ACC112 (cell line): ENCODE data around the gene TCERG1L.

ENCODE experiments used
- H2AFZ ChIP-seq: fragments of 200-600 bp; sonication (generic); one replicate; pipeline ENCODE4 v1.6.0; 2017; ENCODE audit warnings: antibody characterized with exemption, low read length; ENCODE audit not compliant: unreplicated experiment
- H3K27ac ChIP-seq: fragments of 200-600 bp; sonication (generic); 2 replicates; pipeline ENCODE4 v1.5.1; 2014; ENCODE audit warnings: low read depth, mild to moderate bottlenecking, antibody characterized with exemption, low read length, moderate library complexity
- H3K27me3 ChIP-seq: fragments of 200-600 bp; sonication (generic); 2 replicates; pipeline ENCODE4 v1.6.1; 2014; ENCODE audit warnings: mild to moderate bottlenecking, antibody characterized with exemption, low read length, moderate library complexity, mixed read lengths; ENCODE audit not compliant: insufficient read depth
- H3K36me3 ChIP-seq: fragments of 200-600 bp; sonication (generic); 2 replicates; pipeline ENCODE4 v1.6.1; 2016; ENCODE audit warnings: mild to moderate bottlenecking, antibody characterized with exemption, low read length, moderate library complexity, mixed read lengths; ENCODE audit not compliant: insufficient read depth
- H3K4me1 ChIP-seq: fragments of 200-600 bp; sonication (generic); one replicate; pipeline ENCODE4 v1.6.1; 2016; ENCODE audit warnings: low read length, mixed read lengths; ENCODE audit not compliant: insufficient read depth, unreplicated experiment, control insufficient read depth
- H3K4me3 ChIP-seq: fragments of 200-600 bp; sonication (generic); 2 replicates; pipeline ENCODE4 v1.5.1; 2014; ENCODE audit warnings: mild to moderate bottlenecking, low read depth, low read length
- H3K79me2 ChIP-seq: fragments of 200-600 bp; sonication (generic); one replicate; pipeline ENCODE4 v1.6.0; 2016; ENCODE audit warnings: low read length; ENCODE audit not compliant: control insufficient read depth, unreplicated experiment, insufficient read depth

Gene TCERG1L

GRCh38 chr10:131071721-131072120 lies 239.8 kb downstream of the TCERG1L start:
- Histone ChIP-seq H2AFZ (no peak overlapping the region), H3K27me3 (no peaks in the 10 kb centered on the region), H3K79me2 (no peaks in the 10 kb centered on the region), H3K27ac (no peak overlapping the region), H3K4me1 (no peaks in the 10 kb centered on the region), H3K4me3 (no peak overlapping the region), H3K36me3 (no peaks in the 10 kb centered on the region)

- H3K4me3 ChIP-seq = no peak overlapping the region
- no peaks in the 10 kb centered on the region for H3K36me3 ChIP-seq
- no peaks in the 10 kb centered on the region for H3K4me1 ChIP-seq
- H2AFZ ChIP-seq = no peak overlapping the region
- no peaks in the 10 kb centered on the region for H3K79me2 ChIP-seq
- H3K27ac ChIP-seq = no peak overlapping the region
- no peaks in the 10 kb centered on the region for H3K27me3 ChIP-seq
Measured at GRCh38 chr10:131070856-131071255, 240.7 kb downstream of the TCERG1L start.

GRCh38 chr10:131068760-131069159 lies 242.8 kb downstream of the TCERG1L start:
- Histone ChIP-seq H3K36me3 (no peaks in the 10 kb centered on the region), H3K27ac (no peak overlapping the region), H3K27me3 (no peaks in the 10 kb centered on the region), H3K4me3 (no peak overlapping the region), H3K4me1 (no peaks in the 10 kb centered on the region), H2AFZ (no peak overlapping the region), H3K79me2 (no peaks in the 10 kb centered on the region)

GRCh38 chr10:131068311-131068710 lies 243.2 kb downstream of the TCERG1L start:
- H3K27ac ChIP-seq = no peak overlapping the region
- no peaks in the 10 kb centered on the region for H3K36me3 ChIP-seq
- no peak overlapping the region for H3K4me3 ChIP-seq
- no peaks in the 10 kb centered on the region for H3K27me3 ChIP-seq
- no peak overlapping the region for H2AFZ ChIP-seq
- H3K79me2 ChIP-seq = no peaks in the 10 kb centered on the region
- no peaks in the 10 kb centered on the region for H3K4me1 ChIP-seq

- H3K4me3 ChIP-seq = no peak overlapping the region
- no peak overlapping the region for H2AFZ ChIP-seq
- H3K36me3 ChIP-seq = no peaks in the 10 kb centered on the region
- H3K27me3 ChIP-seq = no peaks in the 10 kb centered on the region
- H3K27ac ChIP-seq = no peak overlapping the region
- no peaks in the 10 kb centered on the region for H3K79me2 ChIP-seq
- H3K4me1 ChIP-seq = no peaks in the 10 kb centered on the region
Measured at GRCh38 chr10:131067690-131068089, 243.8 kb downstream of the TCERG1L start.

- H3K27me3 ChIP-seq = no peaks in the 10 kb centered on the region
- no peak overlapping the region for H3K27ac ChIP-seq
- no peaks in the 10 kb centered on the region for H3K36me3 ChIP-seq
- no peaks in the 10 kb centered on the region for H3K4me1 ChIP-seq
- no peaks in the 10 kb centered on the region for H3K79me2 ChIP-seq
- H2AFZ ChIP-seq = no peak overlapping the region
- no peak overlapping the region for H3K4me3 ChIP-seq
Measured at GRCh38 chr10:131065673-131066305, 245.7 kb downstream of the TCERG1L start.

- Histone ChIP-seq H3K27me3 (no peaks in the 10 kb centered on the region), H3K4me3 (no peak overlapping the region), H3K27ac (no peak overlapping the region), H2AFZ (no peak overlapping the region), H3K79me2 (no peaks in the 10 kb centered on the region), H3K36me3 (no peaks in the 10 kb centered on the region), H3K4me1 (no peaks in the 10 kb centered on the region)
Measured at GRCh38 chr10:131063311-131063710, 248.2 kb downstream of the TCERG1L start.

GRCh38 chr10:131062621-131063260 lies 248.8 kb downstream of the TCERG1L start:
- Histone ChIP-seq H3K27me3 (no peaks in the 10 kb centered on the region), H3K79me2 (no peaks in the 10 kb centered on the region), H2AFZ (no peak overlapping the region), H3K36me3 (no peaks in the 10 kb centered on the region), H3K4me1 (no peaks in the 10 kb centered on the region), H3K4me3 (no peak overlapping the region), H3K27ac (no peak overlapping the region)

- Histone ChIP-seq H3K36me3 (no peaks in the 10 kb centered on the region), H3K4me1 (no peaks in the 10 kb centered on the region), H3K27ac (no peak overlapping the region), H3K4me3 (no peak overlapping the region), H2AFZ (no peak overlapping the region), H3K79me2 (no peaks in the 10 kb centered on the region), H3K27me3 (no peaks in the 10 kb centered on the region)
Measured at GRCh38 chr10:131061216-131061615, 250.3 kb downstream of the TCERG1L start.

- H3K4me1 ChIP-seq = no peaks in the 10 kb centered on the region
- H3K36me3 ChIP-seq = no peaks in the 10 kb centered on the region
- no peaks in the 10 kb centered on the region for H3K27me3 ChIP-seq
- no peak overlapping the region for H3K4me3 ChIP-seq
- no peaks in the 10 kb centered on the region for H3K79me2 ChIP-seq
- H3K27ac ChIP-seq = no peak overlapping the region
- no peak overlapping the region for H2AFZ ChIP-seq
Measured at GRCh38 chr10:131059881-131060280, 251.6 kb downstream of the TCERG1L start.

GRCh38 chr10:131058799-131059198 lies 252.7 kb downstream of the TCERG1L start:
- H3K27me3 ChIP-seq = no peaks in the 10 kb centered on the region

More at GRCh38 chr10:131058799-131059198, 252.7 kb downstream of the TCERG1L start:
- Histone ChIP-seq H3K4me3 (no peak overlapping the region), H3K36me3 (no peaks in the 10 kb centered on the region), H3K4me1 (no peaks in the 10 kb centered on the region), H2AFZ (no peak overlapping the region), H3K27ac (no peak overlapping the region), H3K79me2 (no peaks in the 10 kb centered on the region)
